Activated CD4-positive, alpha-beta T cell treated with anti-CD3 and anti-CD28 coated beads for 24 hours (primary cell): Measurements from ENCODE around the gene ADCY10.
"Not testable (repeated sequence)": the region's sequence is repeated elsewhere in the genome, so short reads cannot be mapped to it uniquely, and the experiment has no call there.

Source experiments
- DNase-seq, 2 donors: peaks; one replicate each; pipeline ENCODE4 v3.0.0-alpha.2; 2020; ENCODE audit warnings: low read depth in 2 of 2

ADCY10 gene

DNA sequence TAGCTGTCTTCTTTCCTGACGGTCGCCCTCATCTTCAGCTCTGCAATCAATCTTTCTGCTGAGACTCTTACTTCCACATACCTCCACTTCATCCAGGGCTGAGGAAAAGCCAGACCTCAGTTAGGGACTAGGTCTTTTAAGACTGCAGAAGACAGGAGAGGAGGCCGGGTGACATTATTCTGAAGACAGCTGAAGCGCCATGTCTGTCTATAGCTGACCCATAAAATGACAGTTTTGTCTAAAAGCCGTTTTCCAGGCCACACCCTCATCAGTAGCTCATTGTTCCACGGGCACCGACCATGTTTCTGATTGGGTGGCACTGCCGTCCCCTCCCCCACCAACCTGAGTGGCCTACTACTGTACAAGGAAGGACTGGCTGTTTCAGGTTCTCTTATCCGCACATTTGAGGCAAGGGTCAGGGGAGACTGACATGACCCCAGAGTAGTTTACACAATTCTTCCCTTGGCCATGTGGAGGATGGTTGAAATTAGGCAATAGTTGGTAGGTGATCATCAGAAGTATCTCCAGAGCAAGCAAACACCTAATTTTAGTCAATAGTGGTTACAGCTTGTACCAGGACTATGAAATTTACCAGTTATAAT lies at the start of gene ADCY10:
Gene ADCY10 (minus strand): TSS at position 240 of the 602 bp plus-strand sequence. CDS start 8,994 bp downstream, outside the sequence.
- DNase-seq, result no peak

DNA sequence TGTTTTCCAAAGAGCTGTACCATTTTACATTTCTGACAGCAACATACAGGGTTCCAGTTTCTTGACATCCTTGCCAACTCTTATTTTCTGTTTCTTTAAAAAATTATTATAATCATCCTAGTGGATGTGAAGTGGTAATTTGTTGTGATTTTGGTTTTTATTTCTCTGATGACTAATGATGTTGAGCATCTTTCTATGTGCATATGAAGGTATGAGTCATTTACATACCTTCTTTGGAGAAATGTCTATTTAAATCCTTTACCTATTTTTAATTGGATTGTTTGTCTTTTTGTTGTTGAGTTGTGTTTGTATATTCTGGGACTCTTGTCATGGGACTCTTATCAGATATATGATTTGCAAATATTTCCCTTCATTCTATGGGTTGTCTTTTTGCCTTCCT lies 43.8 kb upstream of the ADCY10 start:
- no peak for DNase-seq

GRCh38 chr1:167955915-167956314 lies 42.0 kb upstream of the ADCY10 start:
- no peak for DNase-seq

DNA sequence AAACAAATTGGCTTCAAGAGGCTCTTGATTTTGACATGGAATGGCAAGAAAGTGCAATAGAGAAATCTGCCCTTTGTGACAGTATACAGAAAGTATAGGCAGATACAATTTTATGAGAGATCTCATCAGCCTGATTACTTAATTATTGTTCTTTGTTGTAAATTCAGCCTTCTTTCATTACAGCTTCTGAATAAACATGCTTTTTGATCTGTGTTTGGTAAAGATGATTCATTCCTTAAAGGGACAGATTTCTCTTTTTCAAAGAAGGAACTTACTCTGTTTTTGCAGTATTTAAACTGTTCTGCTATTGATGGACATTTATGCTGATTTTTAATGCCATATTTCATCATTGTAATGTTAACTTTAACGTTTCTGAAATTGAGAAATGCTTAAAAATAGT lies 36.6 kb upstream of the ADCY10 start:
- no peak for DNase-seq

DNA sequence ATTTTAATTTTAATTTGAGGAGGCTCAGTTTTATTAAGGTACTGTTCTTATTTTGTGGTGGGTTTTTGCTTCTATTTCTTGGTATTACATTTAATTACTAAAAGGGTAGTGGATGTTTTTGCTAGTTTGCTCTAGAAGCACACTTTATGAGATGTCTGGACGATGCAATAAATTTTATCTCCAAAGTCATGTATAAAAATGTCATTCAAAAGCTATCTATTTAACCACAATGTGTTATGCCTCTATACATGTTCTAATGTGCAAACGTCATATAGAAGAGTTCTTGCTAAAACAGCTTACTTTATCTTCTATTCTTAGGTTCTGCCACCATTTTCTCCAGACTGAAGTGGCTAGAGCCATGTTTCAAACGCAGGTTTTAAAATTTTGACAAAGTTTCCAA lies 35.9 kb upstream of the ADCY10 start:
- DNase-seq, result no peak

GRCh38 chr1:167947733-167948132 lies 33.8 kb upstream of the ADCY10 start:
- DNase-seq, result no peak

- no peak for DNase-seq
These were observed 29.6 kb upstream of the ADCY10 start for GRCh38 chr1:167943541-167943940.

GRCh38 chr1:167940264-167940663 lies 26.3 kb upstream of the ADCY10 start:
- DNase-seq, result no peak

- no peak for DNase-seq
These were observed 24.2 kb upstream of the ADCY10 start for GRCh38 chr1:167938080-167938636.

- no peak for DNase-seq
These were observed 23.7 kb upstream of the ADCY10 start for GRCh38 chr1:167937709-167938010.

- peak; percentile 37 to 48 for DNase-seq
These were observed 23.2 kb upstream of the ADCY10 start, which contains the start of gene MPC2 for GRCh38 chr1:167936930-167937708. TSS of gene MPC2 (minus strand) at chr1:167937072. CDS start at chr1:167935841, 1,231 bp downstream.

DNA sequence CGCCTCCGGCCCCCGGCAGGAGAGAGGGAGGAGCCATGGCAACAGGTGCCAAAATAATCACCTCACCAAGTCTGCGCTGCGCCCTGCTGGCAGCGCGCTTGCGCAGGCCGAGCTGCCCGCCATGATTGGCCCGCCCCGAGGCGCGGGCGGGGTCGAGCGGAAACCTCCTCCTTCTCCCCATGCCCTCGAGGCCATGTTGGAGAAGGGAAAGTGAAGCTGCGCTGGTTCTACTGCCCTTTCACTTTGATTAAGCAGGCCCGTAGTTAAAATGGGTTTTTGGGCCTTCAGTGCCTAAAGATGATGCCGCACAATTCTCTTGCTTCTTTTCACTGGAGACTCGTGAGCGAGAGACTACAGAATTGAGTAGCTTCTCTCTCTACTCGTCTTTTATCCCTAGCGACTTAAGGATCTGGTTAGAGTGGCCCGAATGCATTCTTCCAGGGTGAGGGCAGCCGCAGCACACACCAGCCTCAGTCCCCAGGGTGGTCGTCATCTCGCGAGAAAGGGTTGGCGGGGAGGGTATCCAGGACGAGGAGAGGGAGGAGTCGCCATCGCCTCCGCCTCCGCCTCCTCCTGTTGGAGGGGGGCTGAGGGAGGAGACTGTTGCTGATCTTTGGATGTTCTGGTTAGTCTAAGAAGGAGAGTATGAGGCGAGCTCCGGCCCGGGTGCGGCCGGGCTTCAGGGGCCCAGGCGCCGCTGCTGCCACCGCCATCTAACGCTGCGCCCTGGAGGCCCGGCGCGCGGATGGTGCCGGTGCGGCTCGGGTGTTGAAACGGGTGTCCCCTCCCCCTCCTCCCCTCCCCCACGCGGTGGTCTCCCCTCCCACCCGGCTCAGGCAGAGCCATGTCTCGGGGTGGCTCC lies 22.4 kb upstream of the ADCY10 start, which contains the start of gene DCAF6:
Gene DCAF6 (plus strand): TSS at position 616 of the 862 bp plus-strand sequence. CDS start 229 bp downstream, at position 845.
- peak; percentile 87 to 91 for DNase-seq

- DNase-seq, result peak; percentile 1 to 8
These were observed 21.5 kb upstream of the ADCY10 start for GRCh38 chr1:167935216-167936067.

GRCh38 chr1:167934426-167935215 lies 20.7 kb upstream of the ADCY10 start:
- DNase-seq, result no peak

DNA sequence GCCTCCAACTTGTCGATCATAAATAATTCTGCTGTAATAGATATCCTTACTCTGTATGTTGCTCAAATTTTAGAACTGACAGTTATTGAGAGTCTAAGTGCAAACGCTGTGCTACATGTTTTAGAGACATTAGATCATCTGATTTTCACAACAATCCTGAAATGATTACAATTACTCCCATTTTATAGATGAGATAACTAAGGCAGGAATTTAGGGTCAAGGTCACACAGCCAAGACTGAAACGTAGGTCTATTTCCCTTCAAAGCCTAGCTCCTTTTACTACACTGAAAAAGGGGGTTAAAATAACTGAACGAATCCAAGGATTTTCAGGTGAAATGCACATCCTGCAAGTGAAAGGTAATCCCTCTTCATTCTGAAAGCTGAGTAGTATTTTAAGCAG lies 19.9 kb upstream of the ADCY10 start:
- no peak for DNase-seq

- DNase-seq, result no peak
These were observed 15.8 kb upstream of the ADCY10 start for GRCh38 chr1:167929725-167930124.

DNA sequence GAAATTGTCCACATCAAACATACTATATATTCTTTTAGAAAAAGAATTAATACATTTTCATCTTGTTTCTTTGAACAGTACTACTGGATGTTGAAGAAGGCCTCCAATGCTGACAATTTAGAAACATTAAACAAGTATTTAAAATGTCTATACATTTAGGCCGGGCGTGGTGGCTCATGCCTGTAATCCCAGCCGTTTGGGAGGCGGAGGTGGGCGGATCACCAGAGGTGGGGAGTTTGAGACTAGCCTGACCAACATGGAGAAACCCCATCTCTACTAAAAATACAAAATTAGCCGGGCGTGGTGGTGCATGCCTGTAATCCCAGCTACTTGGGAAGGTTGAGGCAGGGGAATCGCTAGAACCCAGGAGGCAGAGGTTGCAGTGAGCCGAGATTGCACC lies 15.0 kb upstream of the ADCY10 start:
- not testable (repeated sequence) for DNase-seq

DNA sequence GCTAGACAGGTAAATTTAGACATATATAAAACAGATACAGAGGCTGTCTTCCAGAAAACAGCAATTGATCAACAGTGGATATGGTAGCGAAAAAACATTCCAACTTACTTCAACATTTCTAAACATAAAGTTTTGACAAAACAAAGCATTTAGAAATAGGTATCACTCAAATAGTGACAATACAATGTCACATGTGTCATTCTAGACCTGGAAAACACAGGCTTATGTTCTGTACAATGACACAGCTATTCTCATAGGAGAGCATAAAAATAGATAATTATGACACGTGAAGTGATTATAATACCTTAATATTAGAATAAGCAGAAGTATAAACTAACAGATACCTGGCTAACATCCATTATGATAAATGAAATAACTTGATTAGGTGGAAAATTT lies 14.5 kb upstream of the ADCY10 start:
- DNase-seq, result no peak

DNA sequence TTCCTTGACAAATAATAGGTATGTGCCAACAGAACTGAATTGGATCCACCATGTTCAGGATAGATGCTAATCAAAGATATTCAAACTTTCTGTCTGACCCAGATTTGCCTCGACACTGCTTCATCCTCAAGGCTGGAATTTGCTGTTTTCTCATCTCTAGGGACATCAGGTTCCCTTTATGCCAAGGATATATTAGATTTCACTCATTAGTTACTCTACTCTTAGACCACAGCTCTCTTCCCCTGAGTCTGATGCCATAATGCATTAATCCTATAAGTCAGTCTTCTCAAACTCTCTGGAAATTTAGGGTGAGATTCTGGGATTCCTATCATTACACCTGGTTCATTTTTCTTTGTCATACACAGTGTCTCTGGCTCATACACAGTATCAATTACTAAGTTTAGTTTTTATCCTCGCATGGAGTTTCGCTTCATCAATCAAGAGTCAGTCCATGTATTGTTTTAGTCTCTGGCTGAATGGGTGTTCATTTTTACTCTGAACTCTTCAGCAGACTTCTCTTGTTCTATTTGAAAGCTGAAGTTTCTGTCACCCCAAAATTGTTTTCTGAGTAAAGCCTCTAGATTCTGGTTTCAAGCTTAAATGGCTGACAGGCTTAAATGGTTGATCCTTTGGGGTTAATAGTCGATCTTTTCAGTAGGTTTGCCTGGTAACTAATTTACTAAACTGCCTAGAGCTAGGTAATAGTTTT lies 13.3 kb upstream of the ADCY10 start:
- DNase-seq, result no peak
